ENCODE results near the gene CBX4. TPM values are rescaled to one million over a fixed set of nuclear protein-coding genes. Genes with fewer than 3 reads are reported as not detected.

The CBX4 gene
- total RNA-seq, 1 donor from 2014 or later = 2.7 TPM

DNA sequence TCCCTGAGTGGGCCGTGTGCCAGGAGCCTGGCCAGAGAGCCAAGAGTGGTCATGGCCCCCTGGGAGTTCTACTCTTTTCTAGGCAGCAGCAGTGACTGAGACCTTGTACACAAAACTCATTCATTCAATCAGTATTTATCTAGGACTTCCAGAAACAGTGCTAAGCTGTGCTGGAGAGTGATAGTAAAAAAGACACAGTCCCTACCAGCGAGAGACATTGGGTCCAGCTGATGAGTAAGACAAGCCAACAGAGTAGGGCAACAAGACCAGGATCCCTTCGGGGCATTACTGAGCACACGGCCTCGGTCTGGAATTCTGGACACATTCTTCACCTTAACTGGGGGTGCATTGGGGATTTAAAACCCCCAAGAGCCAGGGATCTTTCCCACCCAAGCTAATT lies 20.2 kb downstream of the CBX4 start:
- no peaks in the 10 kb centered on the region for H4K20me1 ChIP-seq (ENCODE audit: low read depth)
- TF ChIP-seq EZH2phosphoT487 (IDR thresholded peaks at IDR 0.05) (no peak), EZH2 (IDR thresholded peaks at IDR 0.05) (no peak)
- TF ChIP-seq, protein P1, sequence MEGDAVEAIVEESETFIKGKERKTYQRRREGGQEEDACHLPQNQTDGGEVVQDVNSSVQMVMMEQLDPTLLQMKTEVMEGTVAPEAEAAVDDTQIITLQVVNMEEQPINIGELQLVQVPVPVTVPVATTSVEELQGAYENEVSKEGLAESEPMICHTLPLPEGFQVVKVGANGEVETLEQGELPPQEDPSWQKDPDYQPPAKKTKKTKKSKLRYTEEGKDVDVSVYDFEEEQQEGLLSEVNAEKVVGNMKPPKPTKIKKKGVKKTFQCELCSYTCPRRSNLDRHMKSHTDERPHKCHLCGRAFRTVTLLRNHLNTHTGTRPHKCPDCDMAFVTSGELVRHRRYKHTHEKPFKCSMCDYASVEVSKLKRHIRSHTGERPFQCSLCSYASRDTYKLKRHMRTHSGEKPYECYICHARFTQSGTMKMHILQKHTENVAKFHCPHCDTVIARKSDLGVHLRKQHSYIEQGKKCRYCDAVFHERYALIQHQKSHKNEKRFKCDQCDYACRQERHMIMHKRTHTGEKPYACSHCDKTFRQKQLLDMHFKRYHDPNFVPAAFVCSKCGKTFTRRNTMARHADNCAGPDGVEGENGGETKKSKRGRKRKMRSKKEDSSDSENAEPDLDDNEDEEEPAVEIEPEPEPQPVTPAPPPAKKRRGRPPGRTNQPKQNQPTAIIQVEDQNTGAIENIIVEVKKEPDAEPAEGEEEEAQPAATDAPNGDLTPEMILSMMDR (IDR thresholded peaks at IDR 0.05) = no peak
- H3K9me3 ChIP-seq (ENCODE audit: low read depth) = no peaks in the 10 kb centered on the region
- H3K4me3 Mint-ChIP-seq = no peak overlapping the region
- H3F3A ChIP-seq (ENCODE audit: low read depth) = peaks cover 5% of the 10 kb centered on the region
- H3K36me3 Mint-ChIP-seq = peaks cover 3% of the 10 kb centered on the region
- no peak overlapping the region for H3K27ac Mint-ChIP-seq
- H3K9me3 Mint-ChIP-seq = peaks cover 8% of the 10 kb centered on the region
- no peak for DNase-seq (ENCODE audit: low spot score)
- H3K4me1 ChIP-seq = peaks cover 3% of the 10 kb centered on the region
- no peak overlapping the region for H3K4me3 ChIP-seq
- H2AFZ ChIP-seq (replicated peaks) = no peak overlapping the region
- peaks cover 8% of the 10 kb centered on the region for H3K4me1 Mint-ChIP-seq
- H3K36me3 ChIP-seq = no peaks in the 10 kb centered on the region
- peaks cover 39% of the 10 kb centered on the region for H3K27me3 Mint-ChIP-seq (ENCODE audit: insufficient read depth, low read depth)
- H3K27ac ChIP-seq = no peak overlapping the region
- peaks cover 100% of the 10 kb centered on the region for H3K27me3 ChIP-seq
- no peak overlapping the region for H3K4me2 ChIP-seq
- no peaks in the 10 kb centered on the region for H3K79me2 ChIP-seq (ENCODE audit: low read depth)
- H3K9ac ChIP-seq = no peak overlapping the region

DNA sequence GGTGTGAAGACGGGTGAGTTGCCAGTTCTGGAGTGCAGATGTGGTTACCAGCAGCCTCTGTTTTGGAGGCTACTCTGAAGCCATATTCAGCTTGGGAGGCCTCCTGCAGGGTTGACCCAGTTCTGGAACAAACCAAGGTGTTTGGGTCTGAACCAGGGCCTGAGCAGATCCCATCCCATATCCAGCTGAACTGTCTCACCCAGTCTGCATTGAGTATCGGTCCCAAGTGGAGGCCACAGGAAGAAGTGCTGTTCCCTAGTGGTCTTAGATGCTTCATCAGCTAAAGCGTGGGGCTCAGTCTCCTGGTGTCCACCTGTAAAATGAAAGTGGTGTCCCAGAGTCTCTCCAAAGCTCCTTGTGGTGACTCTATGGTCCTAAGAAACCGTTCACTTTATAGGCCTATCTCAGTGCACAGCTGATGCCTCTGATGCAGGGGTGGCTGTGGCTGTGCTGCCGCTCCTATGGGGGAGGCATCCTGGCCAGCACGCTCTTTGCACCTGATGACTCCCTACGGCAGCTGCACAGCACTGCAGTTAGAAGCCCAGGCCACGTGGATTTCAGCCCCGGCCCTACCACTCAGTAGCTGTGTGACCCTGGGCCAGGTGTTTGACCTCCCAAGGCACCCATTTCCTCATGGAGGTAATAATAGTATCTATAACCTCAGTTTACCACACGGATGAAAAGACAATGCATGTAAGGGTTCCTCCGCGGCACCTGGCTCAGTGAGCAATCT lies 21.0 kb downstream of the CBX4 start:
- H3K36me3 ChIP-seq = no peaks in the 10 kb centered on the region
- H3K79me2 ChIP-seq (ENCODE audit: low read depth) = no peaks in the 10 kb centered on the region
- Mint-ChIP-seq H3K4me1 (peaks cover 9% of the 10 kb centered on the region), H3K27ac (no peak overlapping the region), H3K9me3 (peaks cover 5% of the 10 kb centered on the region), H3K36me3 (peaks cover 3% of the 10 kb centered on the region), H3K27me3 (ENCODE audit: insufficient read depth, low read depth) (peaks cover 40% of the 10 kb centered on the region), H3K4me3 (no peak overlapping the region)
- H3K9ac ChIP-seq = no peak overlapping the region
- H3K4me2 ChIP-seq = no peak overlapping the region
- no peak overlapping the region for H3K27ac ChIP-seq
- no peak for DNase-seq (ENCODE audit: low spot score)
- no peaks in the 10 kb centered on the region for H3K9me3 ChIP-seq (ENCODE audit: low read depth)
- H3K4me1 ChIP-seq = peaks cover 7% of the 10 kb centered on the region
- TF ChIP-seq EZH2phosphoT487 (IDR thresholded peaks at IDR 0.05) = no peak
- TF ChIP-seq, protein P1 (IDR thresholded peaks at IDR 0.05) = no peak
- no peak for TF ChIP-seq EZH2 (IDR thresholded peaks at IDR 0.05)
- peaks cover 5% of the 10 kb centered on the region for H3F3A ChIP-seq (ENCODE audit: low read depth)
- no peak overlapping the region for H2AFZ ChIP-seq (replicated peaks)
- peaks cover 98% of the 10 kb centered on the region for H3K27me3 ChIP-seq
- H4K20me1 ChIP-seq (ENCODE audit: low read depth) = no peaks in the 10 kb centered on the region
- H3K4me3 ChIP-seq = no peak overlapping the region

DNA sequence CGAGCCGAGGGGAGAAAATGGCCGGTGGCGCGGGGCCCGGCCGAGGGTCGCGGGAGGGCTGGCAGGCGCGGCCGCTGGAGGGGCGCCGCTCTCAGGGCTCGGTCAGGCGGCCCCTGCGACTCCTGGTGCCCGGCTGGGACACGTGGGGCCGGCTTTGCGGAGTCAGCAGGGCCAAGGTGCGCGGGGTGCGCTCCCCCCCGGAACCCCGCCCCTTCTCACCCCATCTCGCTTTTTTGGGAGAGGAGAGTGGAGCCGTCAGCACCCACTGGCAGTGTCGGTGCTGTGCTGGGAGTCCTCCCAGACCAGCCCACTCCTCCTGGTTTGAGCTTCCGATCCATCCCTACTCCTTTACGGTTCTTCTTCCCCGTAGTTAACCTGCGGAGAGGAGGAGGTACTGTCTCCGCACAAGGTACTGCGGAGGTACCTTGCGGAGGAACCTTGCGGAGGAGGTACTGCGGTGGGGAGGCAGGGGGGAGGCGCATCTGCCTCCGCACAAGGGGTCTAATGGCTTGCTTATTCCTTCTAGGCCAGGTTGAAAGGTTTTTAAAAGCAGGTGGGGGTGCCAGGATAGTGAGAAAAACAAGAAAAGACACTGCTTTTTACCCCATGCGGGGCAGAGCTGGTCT lies 23.3 kb downstream of the CBX4 start:
- peaks cover 27% of the 10 kb centered on the region for H3K4me1 ChIP-seq
- peaks cover 44% of the 10 kb centered on the region for H3K27me3 Mint-ChIP-seq (ENCODE audit: insufficient read depth, low read depth)
- peaks cover 19% of the 10 kb centered on the region for H3K4me1 Mint-ChIP-seq
- no peaks in the 10 kb centered on the region for H3K36me3 ChIP-seq
- H3K9me3 ChIP-seq (ENCODE audit: low read depth) = no peaks in the 10 kb centered on the region
- peak; percentile 25 for TF ChIP-seq EZH2phosphoT487 (IDR thresholded peaks at IDR 0.05)
- TF ChIP-seq, protein P1 (IDR thresholded peaks at IDR 0.05) = no peak
- peak; percentile 92 for TF ChIP-seq EZH2 (IDR thresholded peaks at IDR 0.05)
- peak overlapping the region; percentile 73 for H3K4me2 ChIP-seq
- no peak overlapping the region for H3K9ac ChIP-seq
- no peaks in the 10 kb centered on the region for H3K9me3 Mint-ChIP-seq
- DNase-seq (ENCODE audit: low spot score) = peak; percentile 42
- no peak overlapping the region for H3K27ac ChIP-seq
- peaks cover 3% of the 10 kb centered on the region for H3K36me3 Mint-ChIP-seq
- H3K4me3 Mint-ChIP-seq = peak overlapping the region; percentile 75
- H3F3A ChIP-seq (ENCODE audit: low read depth) = peaks cover 25% of the 10 kb centered on the region
- H2AFZ ChIP-seq (replicated peaks) = peak overlapping the region; percentile 61
- peak overlapping the region; percentile 25 for H3K4me3 ChIP-seq
- H3K27me3 ChIP-seq = peaks cover 98% of the 10 kb centered on the region
- no peaks in the 10 kb centered on the region for H3K79me2 ChIP-seq (ENCODE audit: low read depth)
- H4K20me1 ChIP-seq (ENCODE audit: low read depth) = peaks cover 5% of the 10 kb centered on the region
- no peak overlapping the region for H3K27ac Mint-ChIP-seq
